Measurements from ENCODE around the gene ARPP19. TPM values are rescaled to one million over a fixed set of nuclear protein-coding genes. Genes with fewer than 3 reads are reported as not detected.

Gene ARPP19
- total RNA-seq, 1 experiment from 2014 or later: 118 TPM

DNA sequence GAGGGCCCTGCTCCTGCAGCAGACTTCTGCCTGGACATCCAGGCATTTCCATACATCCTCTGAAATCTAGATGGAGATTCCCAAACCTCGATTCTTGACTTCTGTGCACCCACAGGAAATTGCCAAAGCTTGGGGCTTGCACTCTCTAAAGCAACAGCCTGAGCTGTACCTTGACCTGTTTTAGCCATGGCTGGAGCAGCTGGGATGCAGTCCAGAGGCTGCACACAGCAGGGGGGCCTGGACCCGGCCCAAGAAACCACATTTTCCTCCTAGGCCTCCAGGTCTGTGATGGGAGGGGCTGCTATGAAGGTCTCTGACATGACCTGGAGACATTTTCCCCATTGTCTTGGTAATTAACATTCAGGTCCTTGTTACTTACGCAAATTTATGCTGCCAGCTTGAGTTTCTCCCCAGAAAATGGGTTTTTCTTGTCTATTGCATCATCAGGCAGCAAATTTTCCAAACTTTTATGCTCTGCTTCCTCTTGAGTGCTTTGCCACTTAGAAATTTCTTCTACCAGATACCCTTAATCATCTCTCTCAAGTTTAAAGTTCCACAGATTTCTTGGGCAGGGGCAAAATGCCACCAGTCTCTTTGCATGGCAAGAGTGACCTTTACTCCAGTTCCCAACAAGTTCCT is 28.3 kb downstream of the ARPP19 start:
- Histone ChIP-seq H3K4me3 (ENCODE audit: low read length) (no peak overlapping the region), H4K20me1 (ENCODE audit: insufficient read depth, low read depth, low read length) (no peaks in the 10 kb centered on the region), H3K27ac (ENCODE audit: low read length) (no peak overlapping the region), H3K79me2 (ENCODE audit: low read length) (no peaks in the 10 kb centered on the region), H3K36me3 (ENCODE audit: insufficient read depth, low read length) (no peaks in the 10 kb centered on the region), H3K9me2 (replicated peaks; ENCODE audit: insufficient read depth, low read length) (no peaks in the 10 kb centered on the region), H3K4me2 (ENCODE audit: low read depth, low read length, poor library complexity, severe bottlenecking) (no peak overlapping the region), H3K9ac (ENCODE audit: low read length) (no peak overlapping the region), H3K4me1 (ENCODE audit: low read length) (no peaks in the 10 kb centered on the region), H2AFZ (ENCODE audit: low read length) (no peak overlapping the region), H3K9me3 (ENCODE audit: low read length) (no peaks in the 10 kb centered on the region), H3K27me3 (ENCODE audit: low read length) (no peaks in the 10 kb centered on the region)
- DNase-seq: no peak

DNA sequence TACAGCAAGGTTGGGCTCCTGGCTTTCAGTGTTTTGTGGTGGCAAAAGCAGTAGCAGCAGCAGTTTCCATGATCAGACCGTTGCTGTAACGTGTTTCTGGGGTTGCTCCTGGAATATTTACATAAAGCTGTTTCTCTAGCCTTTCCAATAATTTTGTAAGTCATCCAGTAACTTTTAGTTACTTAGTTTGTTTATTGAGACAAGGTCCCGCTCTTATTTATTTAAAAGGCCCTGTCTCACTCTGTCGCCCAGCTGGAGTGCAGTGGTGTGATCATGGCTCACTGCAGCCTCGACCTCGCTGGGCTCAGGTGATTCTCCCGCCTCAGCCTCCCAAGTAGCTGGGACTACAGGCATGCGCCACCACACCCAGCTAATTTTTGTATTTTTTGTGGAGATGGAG is 31.4 kb downstream of the ARPP19 start:
- H3K9me3 ChIP-seq (ENCODE audit: low read length): no peaks in the 10 kb centered on the region
- H3K9ac ChIP-seq (ENCODE audit: low read length): no peak overlapping the region
- no peak overlapping the region for H2AFZ ChIP-seq (ENCODE audit: low read length)
- H3K4me1 ChIP-seq (ENCODE audit: low read length): no peaks in the 10 kb centered on the region
- no peak for DNase-seq
- no peak overlapping the region for H3K27ac ChIP-seq (ENCODE audit: low read length)
- H4K20me1 ChIP-seq (ENCODE audit: insufficient read depth, low read depth, low read length): no peaks in the 10 kb centered on the region
- no peaks in the 10 kb centered on the region for H3K36me3 ChIP-seq (ENCODE audit: insufficient read depth, low read length)
- no peaks in the 10 kb centered on the region for H3K79me2 ChIP-seq (ENCODE audit: low read length)
- no peaks in the 10 kb centered on the region for H3K27me3 ChIP-seq (ENCODE audit: low read length)
- H3K4me2 ChIP-seq (ENCODE audit: low read depth, low read length, poor library complexity, severe bottlenecking): no peak overlapping the region
- H3K9me2 ChIP-seq (replicated peaks; ENCODE audit: insufficient read depth, low read length): no peaks in the 10 kb centered on the region
- no peak overlapping the region for H3K4me3 ChIP-seq (ENCODE audit: low read length)

DNA sequence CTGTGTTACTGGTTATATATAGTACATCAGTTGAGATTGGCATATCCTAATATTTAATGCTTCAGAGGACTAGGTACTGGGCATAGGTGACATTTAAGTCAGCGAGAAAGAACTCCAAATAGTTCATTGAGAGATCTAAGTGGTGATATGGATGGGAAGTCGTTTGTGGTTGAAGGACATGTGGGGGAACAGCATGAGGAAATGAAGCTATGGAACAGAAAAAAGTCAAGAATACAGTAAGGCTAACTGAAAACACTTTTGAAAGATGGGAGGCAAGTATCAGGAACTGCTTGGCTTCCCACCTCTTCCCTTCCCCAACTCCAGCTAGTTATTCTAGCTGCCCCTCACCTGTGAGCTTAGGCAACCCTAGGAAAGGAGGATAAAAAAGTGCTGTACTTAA is 36.4 kb downstream of the ARPP19 start:
- no peak overlapping the region for H3K27ac ChIP-seq (ENCODE audit: low read length)
- H3K9me2 ChIP-seq (replicated peaks; ENCODE audit: insufficient read depth, low read length): no peaks in the 10 kb centered on the region
- no peak overlapping the region for H3K4me2 ChIP-seq (ENCODE audit: low read depth, low read length, poor library complexity, severe bottlenecking)
- H3K9ac ChIP-seq (ENCODE audit: low read length): no peak overlapping the region
- no peaks in the 10 kb centered on the region for H3K9me3 ChIP-seq (ENCODE audit: low read length)
- no peaks in the 10 kb centered on the region for H3K36me3 ChIP-seq (ENCODE audit: insufficient read depth, low read length)
- DNase-seq: no peak
- no peaks in the 10 kb centered on the region for H3K27me3 ChIP-seq (ENCODE audit: low read length)
- H3K4me1 ChIP-seq (ENCODE audit: low read length): peaks cover 15% of the 10 kb centered on the region
- peaks cover 4% of the 10 kb centered on the region; the same call in 1 of the 2 replicates for H4K20me1 ChIP-seq (ENCODE audit: insufficient read depth, low read depth, low read length)
- H3K79me2 ChIP-seq (ENCODE audit: low read length): peaks cover 10% of the 10 kb centered on the region
- H2AFZ ChIP-seq (ENCODE audit: low read length): no peak overlapping the region
- H3K4me3 ChIP-seq (ENCODE audit: low read length): no peak overlapping the region

DNA sequence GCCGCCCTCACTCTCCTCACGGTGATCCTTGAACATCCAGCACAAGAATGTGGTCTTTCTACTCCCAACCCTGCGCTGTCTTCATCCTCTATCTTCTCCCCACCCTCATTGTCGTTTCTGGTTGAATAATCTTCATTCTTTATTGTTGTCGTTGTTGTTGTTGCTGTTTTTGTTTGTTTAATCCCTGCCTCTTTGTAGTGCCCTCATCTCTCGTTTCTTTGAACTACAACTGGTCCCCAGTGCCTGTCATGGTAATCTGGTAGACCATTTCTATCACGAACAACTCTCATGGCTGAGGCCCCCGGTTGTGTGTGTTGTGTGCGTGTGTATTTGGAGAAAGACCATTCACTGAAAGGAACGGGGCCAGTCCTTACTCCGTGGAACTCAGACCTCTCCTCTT is 38.9 kb downstream of the ARPP19 start:
- Histone ChIP-seq H3K27me3 (ENCODE audit: low read length) (no peaks in the 10 kb centered on the region), H4K20me1 (ENCODE audit: insufficient read depth, low read depth, low read length) (peaks cover 5% of the 10 kb centered on the region; the same call in 1 of the 2 replicates), H3K27ac (ENCODE audit: low read length) (no peak overlapping the region), H2AFZ (ENCODE audit: low read length) (peak overlapping the region; percentile 92; the same call in 1 of the 2 replicates), H3K36me3 (ENCODE audit: insufficient read depth, low read length) (no peaks in the 10 kb centered on the region), H3K9me2 (replicated peaks; ENCODE audit: insufficient read depth, low read length) (no peaks in the 10 kb centered on the region), H3K4me3 (ENCODE audit: low read length) (peak overlapping the region; percentile 96), H3K9me3 (ENCODE audit: low read length) (no peaks in the 10 kb centered on the region), H3K79me2 (ENCODE audit: low read length) (peaks cover 34% of the 10 kb centered on the region), H3K9ac (ENCODE audit: low read length) (peak overlapping the region; percentile 87), H3K4me2 (ENCODE audit: low read depth, low read length, poor library complexity, severe bottlenecking) (peak overlapping the region; percentile 98), H3K4me1 (ENCODE audit: low read length) (peaks cover 31% of the 10 kb centered on the region)
- no peak for DNase-seq

DNA sequence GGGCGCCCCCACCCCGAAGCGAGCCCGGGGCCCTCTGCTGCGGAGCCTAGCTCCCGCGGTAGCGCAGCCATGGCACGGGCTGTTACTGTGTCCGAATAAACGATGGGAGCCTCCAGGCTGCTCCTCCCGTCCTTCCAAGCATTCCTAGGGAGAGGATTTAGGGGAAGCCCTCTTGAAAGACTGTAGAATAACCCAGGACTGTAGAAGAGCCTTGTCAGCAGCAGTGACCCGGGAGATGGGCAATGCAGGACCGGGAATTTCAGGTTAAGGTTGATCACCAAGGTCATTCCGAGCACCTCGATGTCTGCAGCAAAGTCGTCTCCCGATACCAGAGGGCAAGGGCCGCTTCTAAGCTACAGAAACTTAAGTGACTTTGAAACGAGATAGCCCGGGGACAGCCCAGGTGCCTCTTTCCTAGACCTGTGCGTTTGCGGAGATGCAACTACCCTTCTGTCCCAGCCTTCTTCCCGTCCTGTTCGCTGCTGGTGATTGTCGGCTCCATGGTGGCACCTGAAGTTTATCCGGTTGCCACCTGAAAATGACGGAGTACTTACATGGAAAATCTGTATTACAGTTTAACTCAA is 39.4 kb downstream of the ARPP19 start:
- peak overlapping the region; percentile 87 for H3K9ac ChIP-seq (ENCODE audit: low read length)
- no peaks in the 10 kb centered on the region for H3K9me3 ChIP-seq (ENCODE audit: low read length)
- peaks cover 39% of the 10 kb centered on the region for H3K79me2 ChIP-seq (ENCODE audit: low read length)

DNA sequence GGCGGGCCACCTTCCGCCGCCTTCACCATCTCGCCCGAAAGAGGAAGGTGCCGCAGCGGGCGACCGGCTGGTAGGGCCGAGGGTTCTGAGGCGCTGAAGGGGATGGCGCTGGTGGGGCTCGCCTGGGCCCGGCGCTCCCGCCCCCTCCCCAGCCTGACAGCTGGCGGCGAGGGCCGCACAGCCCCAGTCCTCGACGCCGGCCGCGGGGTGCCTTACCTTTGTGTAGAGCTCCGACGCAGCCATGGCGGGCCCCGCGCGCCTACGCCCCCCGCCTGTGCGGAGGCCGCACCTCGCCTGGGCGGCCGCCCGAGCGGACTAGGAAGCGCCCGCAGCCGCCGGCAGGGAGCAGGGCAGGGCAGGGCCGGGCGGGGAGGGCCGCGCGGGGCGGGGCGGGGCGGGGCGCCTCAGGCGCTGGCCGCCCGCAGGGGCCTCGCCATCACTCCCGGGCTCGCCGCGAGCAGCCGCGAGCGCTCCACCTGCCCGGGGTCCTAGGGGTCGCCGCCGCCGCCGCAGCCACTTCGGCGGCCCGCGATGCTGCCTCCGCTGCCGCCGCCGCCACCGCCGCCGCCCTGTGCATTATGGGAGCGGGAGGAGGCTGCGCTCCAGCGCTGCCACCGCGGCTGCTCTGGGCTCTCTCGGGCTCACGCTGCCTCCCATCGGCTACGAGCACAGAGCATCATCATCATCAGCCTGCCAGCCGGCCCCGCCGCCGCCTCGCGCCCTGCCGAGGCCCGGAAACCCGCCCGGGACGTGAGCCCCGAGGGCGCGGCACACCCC is 40.1 kb downstream of the ARPP19 start, which contains the start of gene MYO5A:
Gene MYO5A (minus strand): TSS at position 317 of the 777 bp plus-strand sequence. CDS start 74 bp downstream, at position 243.
- H3K79me2 ChIP-seq (ENCODE audit: low read length): peaks cover 45% of the 10 kb centered on the region
- peaks cover 8% of the 10 kb centered on the region; the same call in 1 of the 2 replicates for H4K20me1 ChIP-seq (ENCODE audit: insufficient read depth, low read depth, low read length)
- no peaks in the 10 kb centered on the region for H3K27me3 ChIP-seq (ENCODE audit: low read length)
- H3K9ac ChIP-seq (ENCODE audit: low read length): peak within 1 kb of the TSS; percentile 87
- peak within 1 kb of the TSS; percentile 69 for H3K27ac ChIP-seq (ENCODE audit: low read length)
- H3K4me3 ChIP-seq (ENCODE audit: low read length): peak within 1 kb of the TSS; percentile 96
- DNase-seq: peak; percentile 93
- peak within 1 kb of the TSS; percentile 92 for H2AFZ ChIP-seq (ENCODE audit: low read length)
- H3K36me3 ChIP-seq (ENCODE audit: insufficient read depth, low read length): no peaks in the 10 kb centered on the region
- peaks cover 31% of the 10 kb centered on the region for H3K4me1 ChIP-seq (ENCODE audit: low read length)
- no peaks in the 10 kb centered on the region for H3K9me3 ChIP-seq (ENCODE audit: low read length)
- H3K9me2 ChIP-seq (replicated peaks; ENCODE audit: insufficient read depth, low read length): no peaks in the 10 kb centered on the region
- peak within 1 kb of the TSS; percentile 98 for H3K4me2 ChIP-seq (ENCODE audit: low read depth, low read length, poor library complexity, severe bottlenecking)

More for the DNA sequence above, 39.4 kb downstream of the ARPP19 start:
- peak overlapping the region; percentile 65 for H3K27ac ChIP-seq (ENCODE audit: low read length)
- peaks cover 5% of the 10 kb centered on the region; the same call in 1 of the 2 replicates for H4K20me1 ChIP-seq (ENCODE audit: insufficient read depth, low read depth, low read length)
- peaks cover 31% of the 10 kb centered on the region for H3K4me1 ChIP-seq (ENCODE audit: low read length)
- H3K27me3 ChIP-seq (ENCODE audit: low read length): no peaks in the 10 kb centered on the region
- peak overlapping the region; percentile 92 for H2AFZ ChIP-seq (ENCODE audit: low read length)
- no peaks in the 10 kb centered on the region for H3K36me3 ChIP-seq (ENCODE audit: insufficient read depth, low read length)
- peak; percentile 69 for DNase-seq
- H3K4me3 ChIP-seq (ENCODE audit: low read length): peak overlapping the region; percentile 96
- H3K9me2 ChIP-seq (replicated peaks; ENCODE audit: insufficient read depth, low read length): no peaks in the 10 kb centered on the region
- peak overlapping the region; percentile 98 for H3K4me2 ChIP-seq (ENCODE audit: low read depth, low read length, poor library complexity, severe bottlenecking)

DNA sequence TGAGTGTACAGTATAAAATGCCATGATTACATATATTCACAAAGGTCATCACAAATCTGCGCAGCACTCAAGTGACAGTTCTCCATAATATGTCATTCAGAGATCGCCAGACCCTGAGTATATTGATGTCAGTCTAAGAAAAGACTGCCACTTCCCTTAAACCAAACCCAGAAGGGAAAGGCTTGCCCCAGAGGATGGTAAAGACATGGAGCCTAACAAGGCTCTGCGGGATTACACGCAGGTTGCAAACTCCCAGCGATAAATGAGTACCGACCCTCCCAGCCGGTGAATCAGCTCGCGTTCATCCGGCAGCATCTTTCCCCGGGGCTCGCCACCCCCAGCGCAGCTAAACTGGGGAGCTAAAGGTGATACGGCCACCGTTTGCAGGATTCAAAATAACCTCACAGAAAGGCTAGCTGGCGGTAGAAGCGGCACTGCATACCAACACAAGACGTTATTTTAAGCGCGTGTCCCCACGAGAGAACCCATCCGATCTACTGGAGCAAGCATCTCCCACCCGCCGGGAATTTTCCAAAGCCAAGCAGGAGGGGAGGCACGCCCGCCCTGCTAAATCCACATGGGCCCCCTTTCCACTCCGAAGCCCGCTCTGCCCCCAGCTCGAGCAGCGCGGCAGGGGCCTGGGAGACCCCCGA is 40.8 kb downstream of the ARPP19 start:
- Histone ChIP-seq H3K9me3 (ENCODE audit: low read length) (no peaks in the 10 kb centered on the region), H3K36me3 (ENCODE audit: insufficient read depth, low read length) (no peaks in the 10 kb centered on the region), H3K4me2 (ENCODE audit: low read depth, low read length, poor library complexity, severe bottlenecking) (peak overlapping the region; percentile 76), H2AFZ (ENCODE audit: low read length) (peak overlapping the region; percentile 42; the same call in 1 of the 2 replicates), H3K79me2 (ENCODE audit: low read length) (peaks cover 52% of the 10 kb centered on the region), H3K9ac (ENCODE audit: low read length) (peak overlapping the region; percentile 87), H4K20me1 (ENCODE audit: insufficient read depth, low read depth, low read length) (peaks cover 12% of the 10 kb centered on the region; the same call in 1 of the 2 replicates), H3K4me3 (ENCODE audit: low read length) (peak overlapping the region; percentile 96), H3K27me3 (ENCODE audit: low read length) (no peaks in the 10 kb centered on the region), H3K27ac (ENCODE audit: low read length) (peak overlapping the region; percentile 69), H3K9me2 (replicated peaks; ENCODE audit: insufficient read depth, low read length) (no peaks in the 10 kb centered on the region), H3K4me1 (ENCODE audit: low read length) (peaks cover 35% of the 10 kb centered on the region)
- DNase-seq: peak; percentile 73

Data from Karpas-422 (cell line).